NCI-H146 treated with DMSO at 0.1 percent for 48 hours (cell line): Measurements from ENCODE around the gene PPP1R14D.

Experiments used
- DNase-seq: peaks from one replicate; lab custom pipeline; 2025; ENCODE audit not compliant: unreplicated experiment; lab: John Stamatoyannopoulos, UW

PPP1R14D gene

DNA sequence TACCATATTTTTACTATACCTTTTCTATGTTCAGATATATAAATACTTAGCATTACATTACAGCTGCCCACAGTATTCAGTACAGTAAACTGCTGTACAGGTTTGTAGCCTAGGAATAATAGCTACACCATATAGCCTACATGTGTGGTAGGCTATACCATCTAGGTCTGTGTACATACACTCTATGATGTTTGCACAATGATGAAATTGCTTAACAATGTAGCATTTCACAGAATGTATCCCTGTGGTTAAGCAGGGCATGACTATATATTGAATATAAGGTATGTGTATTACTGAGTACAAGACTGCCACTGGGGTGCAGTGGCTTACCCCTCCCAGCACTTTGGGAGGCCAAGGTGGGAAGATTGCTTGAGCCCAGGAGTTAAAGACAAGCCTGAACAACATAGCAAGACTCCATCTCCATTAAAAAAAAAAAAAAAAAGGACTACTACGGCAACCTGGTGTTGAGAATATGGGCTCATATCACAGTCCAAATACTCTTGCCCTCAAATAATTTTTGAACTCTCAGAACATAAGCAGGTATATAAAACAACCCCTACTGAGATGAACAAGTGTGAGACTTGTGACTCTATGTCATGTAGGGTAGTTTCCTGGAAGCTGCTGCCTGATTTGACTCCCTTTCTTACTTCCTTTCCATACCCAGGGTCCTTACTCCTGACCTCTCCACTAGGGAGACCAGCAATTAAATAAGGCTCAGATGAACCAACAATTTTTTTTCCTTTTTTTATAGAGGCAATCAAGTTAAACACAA is 4.8 kb downstream of the PPP1R14D start:
- no peak for DNase-seq

DNA sequence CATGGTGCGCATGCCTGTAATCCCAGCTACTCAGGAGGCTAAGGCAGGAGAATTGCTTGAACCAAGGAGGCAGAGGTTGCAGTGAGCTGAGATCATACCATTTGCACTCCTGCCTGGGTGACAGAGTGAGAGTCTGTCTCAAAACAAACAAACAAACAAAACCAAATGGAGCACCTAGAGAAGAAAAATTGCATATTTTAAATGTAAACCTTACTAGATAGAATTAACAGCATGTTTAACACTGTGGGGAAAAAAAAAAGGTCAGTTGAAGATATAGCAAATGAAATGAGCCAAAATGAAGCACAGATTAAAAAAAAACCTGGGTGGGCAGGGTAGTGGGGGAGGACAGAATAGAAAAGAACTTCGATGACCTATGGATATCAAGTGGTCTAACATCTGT is 7.3 kb downstream of the PPP1R14D start:
- no peak for DNase-seq

DNA sequence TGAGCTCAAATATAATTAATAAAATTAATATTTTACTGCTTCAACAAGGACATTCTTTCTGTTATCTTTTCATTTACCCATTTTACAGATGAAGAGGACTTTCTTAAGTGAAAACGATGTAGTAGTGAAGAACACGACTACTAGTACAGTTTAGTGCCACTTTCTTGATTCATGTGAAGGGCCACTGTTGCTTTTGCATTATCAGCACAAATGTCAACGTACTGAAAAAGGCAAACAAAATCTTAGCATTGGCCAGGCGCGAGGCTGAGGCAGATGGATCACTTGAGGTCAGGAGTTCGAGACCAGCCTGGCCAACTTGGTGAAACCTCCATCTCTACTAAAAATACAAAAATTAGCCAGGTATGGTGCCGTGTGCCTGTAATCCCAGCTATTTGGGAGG is 9.5 kb downstream of the PPP1R14D start:
- no peak for DNase-seq

DNA sequence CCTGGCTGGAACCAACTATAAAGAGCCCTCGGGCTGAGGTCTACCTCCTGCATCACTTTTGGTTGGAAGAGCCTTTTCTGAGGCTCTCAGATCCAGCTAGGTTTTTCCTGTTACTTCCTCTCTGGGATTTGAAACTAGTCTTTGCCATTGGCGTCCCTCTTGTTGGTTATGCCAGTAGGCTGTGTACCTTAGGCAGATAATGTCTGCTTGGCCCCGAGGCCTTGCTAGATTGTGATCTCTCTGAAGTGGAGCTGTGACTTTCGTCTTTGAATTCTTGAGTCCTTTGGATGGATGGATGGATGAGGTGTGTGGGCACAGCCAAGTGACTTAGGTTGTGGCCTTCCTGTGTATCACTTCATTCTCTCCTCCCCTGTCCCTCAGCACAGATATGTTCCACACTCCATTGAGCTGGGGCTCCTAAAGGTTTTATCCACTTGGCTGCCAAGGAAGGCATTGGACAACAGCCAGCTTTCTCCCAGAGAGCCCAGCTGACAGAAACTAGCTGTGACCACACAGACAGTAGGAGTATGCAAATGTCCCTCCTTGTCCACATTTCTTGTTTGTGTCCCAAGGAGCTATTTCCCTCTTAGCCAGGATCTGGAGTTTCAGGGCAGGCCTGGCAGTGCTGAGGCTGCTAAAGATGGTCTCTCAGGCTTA is 13.3 kb downstream of the PPP1R14D start:
- no peak for DNase-seq

DNA sequence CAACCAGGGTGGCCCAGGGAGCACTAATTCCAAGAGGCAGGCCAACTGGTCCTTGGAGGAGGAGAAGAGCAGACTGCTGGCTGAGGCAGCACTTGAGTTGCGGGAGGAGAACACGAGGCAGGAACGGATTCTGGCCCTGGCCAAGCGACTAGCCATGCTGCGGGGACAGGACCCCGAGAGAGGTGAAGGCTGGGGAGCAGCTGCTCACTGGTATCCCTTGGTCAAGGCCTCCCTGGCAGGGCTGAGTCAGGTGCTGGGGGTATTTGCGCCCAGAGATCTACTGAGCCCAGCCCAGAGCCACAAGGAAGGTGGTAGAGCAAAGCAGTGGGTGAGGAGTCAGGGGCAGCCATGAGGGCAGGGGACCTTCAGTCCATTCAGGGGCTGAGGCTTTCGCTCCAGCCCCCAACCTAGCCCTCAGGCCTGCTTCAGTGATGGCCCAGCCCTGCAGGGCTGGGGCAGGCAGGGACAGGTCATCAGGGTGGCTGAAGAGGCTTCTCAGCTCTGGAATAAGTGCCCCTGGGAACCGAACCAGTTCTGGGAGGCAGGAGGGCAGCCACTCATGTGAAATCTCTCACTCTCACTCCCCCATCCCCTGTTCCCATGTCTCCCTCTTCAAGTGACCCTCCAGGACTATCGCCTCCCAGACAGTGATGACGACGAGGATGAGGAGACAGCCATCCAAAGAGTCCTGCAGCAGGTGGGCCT is 15.6 kb downstream of the PPP1R14D start:
- no peak for DNase-seq

DNA sequence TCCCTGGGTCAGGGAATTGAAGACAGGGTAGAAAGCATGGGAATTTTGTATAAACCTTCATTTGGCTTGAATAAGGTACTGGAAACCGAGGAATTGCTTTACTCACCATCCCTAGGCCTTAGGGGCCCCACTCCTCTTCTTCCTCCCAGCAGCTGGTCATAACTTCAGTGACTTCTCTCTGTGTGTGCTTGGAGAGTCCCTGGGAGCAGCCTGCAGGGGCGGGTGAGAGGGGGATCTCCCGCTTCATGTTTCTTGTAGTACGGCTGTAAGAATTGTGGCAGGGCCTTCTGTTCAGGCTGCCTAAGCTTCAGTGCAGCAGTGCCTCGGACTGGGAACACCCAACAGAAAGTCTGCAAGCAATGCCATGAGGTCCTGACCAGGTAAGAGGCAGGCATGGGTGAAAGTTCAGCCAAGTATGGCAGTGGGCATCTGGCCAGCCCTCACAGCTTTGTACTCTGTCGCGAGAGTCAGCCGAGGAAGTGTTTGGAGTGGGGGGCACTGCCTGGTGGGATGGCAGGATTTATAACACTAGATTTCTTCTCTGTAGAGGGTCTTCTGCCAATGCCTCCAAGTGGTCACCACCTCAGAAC is 19.6 kb downstream of the PPP1R14D start:
- no peak for DNase-seq

DNA sequence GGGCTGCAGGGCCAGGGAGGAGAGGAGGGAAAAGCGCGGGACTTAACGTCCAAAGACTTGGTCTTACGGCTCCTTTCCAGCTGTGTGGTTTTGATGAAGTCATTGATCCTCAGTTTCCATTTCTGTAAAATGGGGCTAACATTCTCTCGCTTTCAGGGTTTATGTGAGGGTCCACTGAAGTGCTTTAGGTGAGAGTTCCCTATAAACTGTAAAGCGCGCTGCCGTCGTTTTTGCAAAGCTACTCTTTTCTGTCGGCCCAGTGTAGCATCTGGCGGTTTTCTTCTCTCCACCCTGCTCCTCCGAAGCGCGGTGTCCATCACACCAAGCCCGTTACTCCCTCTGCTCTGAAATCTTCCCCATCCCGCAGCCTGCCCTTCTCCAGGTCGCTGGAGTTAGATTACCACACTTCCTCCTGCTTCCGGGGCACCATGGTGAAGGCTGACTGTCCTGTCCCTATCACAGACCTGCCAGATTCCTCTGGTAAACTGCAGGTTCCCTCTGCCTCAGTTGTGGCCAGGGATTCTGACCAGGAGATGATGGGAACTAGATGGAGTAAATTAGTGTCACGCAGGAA is 20.5 kb downstream of the PPP1R14D start:
- no peak for DNase-seq

DNA sequence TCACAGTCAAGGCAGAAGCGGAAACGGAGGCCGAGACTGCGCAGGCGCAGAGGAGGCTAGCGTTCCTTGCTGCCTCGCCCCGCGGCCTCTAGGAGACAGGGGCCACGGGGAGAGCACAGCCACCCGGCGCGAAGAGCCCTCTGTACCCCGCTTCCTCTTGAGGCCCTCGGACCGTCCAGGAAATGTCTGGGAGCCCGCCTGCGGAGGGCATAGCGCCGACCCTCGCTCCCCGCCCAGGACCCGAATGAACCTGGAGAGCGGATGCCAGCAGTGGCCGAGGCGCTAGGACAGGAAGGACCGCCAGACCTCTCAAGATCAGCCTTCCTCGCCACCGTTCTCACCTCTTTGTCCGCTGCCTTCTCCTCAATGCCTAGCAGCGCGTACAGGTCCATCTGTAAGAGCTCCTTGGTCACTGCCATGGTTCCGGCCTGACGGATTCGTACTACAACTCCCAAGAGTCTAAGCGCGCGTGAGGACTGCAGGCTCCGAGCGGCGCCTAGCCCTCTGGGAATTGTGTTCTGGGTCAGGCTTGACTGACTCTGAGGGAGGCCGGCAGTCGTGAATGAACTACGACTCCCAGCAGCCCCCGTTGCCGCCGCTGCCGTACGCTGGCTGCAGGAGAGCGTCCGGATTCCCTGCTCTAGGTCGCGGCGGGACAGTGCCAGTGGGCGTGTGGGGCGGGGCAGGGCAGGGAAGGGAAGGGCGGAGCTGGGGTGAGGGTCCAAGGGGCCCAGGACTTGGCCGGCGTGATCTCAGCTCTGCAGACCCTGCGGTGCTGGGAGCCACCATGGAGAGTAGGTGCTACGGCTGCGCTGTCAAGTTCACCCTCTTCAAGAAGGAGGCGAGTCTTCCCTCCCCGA is 21.2 kb downstream of the PPP1R14D start, which contains the start of the genes DNAJC17 and ZFYVE19:
Gene DNAJC17 (minus strand): TSS at position 446 of the 860 bp plus-strand sequence. CDS start 27 bp downstream, at position 419.
Gene ZFYVE19 (plus strand): TSS at position 62 of the 860 bp plus-strand sequence. CDS start 501 bp downstream, at position 563.
- peak; percentile 87 for DNase-seq

DNA sequence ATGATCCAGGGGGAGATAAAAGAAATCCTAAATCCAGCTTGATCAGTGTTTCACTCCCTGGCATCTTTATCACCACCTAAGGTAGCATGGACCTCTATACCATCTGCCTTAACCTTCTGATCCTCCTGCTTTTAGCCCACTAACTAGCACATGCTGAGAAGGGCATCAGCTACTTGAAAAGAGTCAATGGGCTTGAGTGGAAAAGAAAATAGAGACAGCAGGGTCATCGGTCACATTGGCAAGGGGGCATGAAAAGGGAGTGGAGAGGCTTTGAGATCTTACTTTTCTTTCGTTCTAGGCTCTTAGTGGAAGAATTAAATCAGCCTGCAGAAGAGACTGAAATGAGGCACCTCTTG is 21.9 kb downstream of the PPP1R14D start:
- DNase-seq = no peak

DNA sequence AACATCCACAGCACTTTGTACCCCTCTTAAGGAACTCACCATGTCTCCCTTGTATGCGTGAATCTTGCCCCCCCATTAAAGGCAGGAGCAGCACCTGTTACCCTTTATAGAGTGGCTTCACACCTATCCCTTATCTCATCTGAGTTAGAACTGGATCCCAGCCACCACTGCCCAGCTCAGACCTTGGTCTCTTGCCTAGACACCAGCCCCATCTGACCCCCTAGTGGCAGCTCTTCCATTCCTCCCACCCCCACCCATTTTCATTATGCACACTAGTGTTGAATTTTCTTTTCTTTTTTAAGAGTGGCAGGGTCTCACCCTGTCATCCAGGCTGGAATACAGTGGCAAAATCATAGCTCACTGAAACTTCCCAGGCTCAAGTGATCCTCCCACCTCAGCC is 24.8 kb downstream of the PPP1R14D start:
- no peak for DNase-seq

DNA sequence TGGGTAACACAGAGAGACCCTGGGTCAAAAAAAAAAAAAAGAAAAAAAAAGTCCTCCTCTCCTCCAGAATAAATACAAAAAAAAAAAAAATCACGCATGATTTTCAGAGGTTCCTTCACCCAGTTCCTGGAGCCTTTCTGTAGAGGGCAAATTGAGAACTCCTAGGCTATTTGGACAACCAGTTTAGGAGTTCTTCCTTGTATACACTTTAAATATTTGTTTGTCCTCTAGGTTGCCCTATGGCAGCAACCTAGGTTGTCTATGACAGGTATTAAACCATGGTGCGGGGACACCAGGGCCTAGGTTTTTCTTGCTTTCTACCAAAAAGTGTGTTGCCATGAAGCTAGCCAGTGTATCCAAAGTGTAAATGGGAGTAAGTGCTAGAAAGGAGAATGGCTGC is 25.4 kb downstream of the PPP1R14D start:
- no peak for DNase-seq

DNA sequence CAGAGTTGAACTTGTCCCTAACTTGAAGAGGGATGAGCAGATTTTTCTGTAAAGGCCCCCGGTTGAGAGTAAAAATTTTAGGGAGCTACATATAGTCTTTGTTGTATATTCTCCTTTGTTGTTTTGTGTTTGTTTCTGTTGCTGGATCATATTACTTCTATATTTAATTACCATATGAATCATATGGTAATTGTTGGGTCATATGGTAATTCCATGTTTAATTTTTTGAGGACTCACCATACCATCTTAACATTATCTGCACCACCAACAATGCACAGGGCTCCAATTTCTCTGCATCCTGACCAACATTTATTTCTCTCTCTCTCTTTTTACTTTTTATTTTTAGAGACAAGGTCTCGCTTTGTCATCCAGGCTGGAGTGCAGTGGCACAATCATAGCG is 29.0 kb downstream of the PPP1R14D start:
- no peak for DNase-seq

DNA sequence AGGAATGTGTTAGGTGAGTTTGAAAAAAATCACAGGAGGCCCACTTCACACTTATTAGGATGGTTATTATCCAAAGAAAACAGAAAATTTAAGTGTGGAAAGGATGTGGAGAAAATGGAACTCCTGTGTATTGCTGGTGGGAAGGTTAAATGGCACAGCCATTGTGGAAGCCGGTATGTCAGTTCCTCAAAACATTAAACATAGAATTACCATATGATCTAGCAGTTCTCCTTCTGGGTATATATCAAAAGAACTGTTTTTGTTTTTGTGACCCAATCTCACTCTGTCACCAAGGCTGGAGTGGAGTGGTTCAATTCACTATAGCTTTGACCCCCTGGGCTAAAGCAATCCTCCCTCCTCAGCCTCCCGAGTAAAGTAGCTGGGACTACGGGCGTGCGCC is 32.0 kb downstream of the PPP1R14D start:
- no peak for DNase-seq

DNA sequence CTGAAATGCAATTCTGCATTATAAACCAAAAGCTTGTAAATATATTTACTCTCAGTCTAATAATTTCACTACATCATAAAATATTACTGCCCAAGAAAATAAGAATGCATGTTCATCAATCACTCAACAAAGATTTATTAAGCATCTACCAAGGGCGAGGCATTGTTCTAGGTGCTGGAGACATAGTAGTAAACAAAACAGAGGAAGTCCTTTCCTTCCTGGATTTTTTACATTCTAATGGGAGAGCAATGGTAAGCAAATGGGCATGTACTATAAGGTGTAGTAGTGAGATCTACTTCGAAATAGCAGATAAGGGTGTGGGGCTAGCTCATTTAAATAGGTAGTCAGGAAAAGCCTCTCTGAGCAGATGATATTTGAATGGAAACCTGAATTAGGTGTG is 32.5 kb downstream of the PPP1R14D start:
- no peak for DNase-seq

DNA sequence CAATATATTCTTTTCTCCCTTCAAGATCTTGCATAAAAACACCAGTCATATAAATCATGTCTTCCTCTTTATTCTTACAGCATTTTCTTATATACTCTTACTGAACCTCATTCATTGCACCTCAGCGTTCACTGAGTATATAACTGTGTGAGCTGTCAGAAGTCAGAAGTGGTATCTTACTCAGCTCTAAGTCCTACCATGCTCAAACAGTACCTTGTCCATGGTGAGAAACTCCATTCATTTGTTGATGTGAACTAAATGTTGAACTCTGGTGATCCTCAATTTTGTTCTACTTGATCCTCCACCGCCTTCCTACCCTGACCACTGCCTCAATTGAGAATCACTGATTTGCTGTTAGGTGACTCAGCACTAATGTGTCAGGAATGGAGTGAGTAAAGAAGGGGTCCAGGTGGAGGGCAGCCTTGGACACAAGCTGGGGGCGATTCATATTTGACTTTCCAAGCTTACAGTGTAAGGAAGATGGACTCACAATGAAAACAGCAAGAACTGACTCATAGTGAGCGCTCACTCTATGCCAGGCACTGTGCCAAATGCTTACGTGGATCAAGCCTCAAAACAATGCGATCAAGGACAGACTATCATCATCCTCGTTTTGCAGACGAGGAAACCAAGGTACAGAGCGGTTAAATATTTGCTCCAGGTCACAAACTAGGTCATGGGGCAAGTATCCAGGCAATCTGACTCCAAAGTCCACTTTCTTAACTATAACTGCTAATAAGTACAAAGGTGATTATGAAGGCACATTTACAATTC is 35.1 kb downstream of the PPP1R14D start:
- no peak for DNase-seq

DNA sequence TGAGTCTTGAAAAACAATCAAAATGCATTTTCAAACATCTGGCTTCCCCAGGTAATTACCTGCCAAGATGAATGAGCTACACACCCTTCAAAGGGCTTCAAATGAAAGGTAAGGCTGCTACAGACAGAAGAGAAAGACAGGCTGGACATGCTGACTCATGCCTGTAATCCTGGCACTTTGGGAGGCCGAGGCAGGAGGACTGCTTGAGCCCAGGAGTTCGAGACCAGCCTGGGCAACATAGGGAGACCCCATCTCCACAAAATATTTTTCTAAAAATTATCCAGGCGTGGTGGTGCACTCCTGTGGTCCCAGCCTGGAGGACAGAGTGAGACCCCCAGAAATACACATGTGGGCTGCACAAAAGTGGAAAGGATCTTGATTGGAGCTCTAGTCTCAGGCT is 36.1 kb downstream of the PPP1R14D start:
- no peak for DNase-seq

DNA sequence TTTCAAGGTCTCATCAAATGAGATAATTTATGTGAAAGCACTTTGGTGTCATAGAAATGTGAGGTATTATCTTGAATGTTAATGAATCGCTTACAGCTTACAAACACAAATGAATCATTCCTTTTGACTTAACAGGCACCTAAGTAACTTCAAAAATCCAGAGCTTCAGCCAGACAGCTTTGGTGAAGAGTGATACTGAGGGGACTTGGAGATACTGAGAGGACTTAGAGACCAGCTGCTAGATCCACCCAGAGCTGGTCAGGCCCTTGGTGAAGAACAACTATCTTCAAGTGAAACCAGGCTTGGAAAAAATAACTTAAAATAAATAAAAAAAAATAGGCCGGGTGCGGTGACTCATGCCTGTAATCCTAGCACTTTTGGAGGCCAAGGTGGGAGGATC is 37.8 kb downstream of the PPP1R14D start:
- no peak for DNase-seq

DNA sequence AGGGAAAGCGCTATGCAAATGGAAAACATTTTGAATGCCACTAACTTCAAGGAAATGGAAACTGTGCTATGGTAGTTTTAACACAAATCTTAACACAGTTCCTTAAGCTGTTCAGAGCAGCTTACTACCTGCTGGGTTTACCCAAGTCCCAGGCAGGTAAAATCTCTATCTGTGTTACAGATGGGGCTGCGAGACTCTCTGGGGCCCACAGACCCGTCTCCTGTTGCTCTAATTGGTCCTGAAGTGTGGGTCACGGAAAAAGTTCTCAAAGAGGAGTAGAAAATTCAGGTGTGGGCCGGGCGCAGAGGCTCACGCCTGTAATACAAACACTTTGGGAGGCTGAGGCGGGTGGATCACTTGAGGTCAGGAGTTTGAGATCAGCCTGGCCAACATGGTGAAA is 38.5 kb downstream of the PPP1R14D start:
- DNase-seq = no peak

DNA sequence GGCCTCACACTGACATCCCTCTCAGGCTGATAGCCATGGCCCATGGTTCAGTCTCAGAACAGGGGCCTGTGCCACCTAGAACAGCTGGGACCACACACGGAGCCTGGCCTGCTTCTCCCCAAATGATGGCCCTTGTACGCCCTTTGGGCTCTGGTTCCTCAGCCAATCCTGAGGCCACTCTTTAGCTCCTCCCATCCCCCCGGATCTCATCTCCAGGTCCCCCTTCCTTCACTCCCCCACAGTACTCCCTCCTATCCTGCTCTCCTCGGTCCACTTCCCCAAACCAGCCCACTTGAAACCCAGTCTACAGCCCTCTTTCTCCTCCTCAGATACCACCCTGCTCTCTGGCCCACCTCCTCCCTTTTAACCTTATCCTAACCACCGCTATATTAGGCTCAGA is 39.4 kb downstream of the PPP1R14D start:
- DNase-seq = no peak

DNA sequence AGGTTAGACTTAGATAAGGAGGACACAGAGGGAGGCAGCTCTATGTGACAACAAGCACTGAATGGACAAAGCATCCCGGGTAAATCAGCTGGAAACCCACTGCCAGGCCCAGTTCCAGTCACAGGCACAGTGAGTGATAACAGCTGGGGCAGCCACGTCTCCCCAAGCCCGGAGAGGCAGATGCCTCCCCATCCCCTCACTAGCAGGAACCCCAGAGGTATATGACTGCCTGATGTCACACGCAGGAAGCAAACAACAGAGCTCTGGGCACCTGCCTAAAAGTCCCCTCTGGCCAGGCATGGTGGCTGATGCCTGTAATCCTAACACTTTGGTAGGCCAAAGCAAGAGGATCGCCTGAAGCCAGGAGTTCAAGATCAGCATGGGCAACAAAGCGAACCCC is 40.5 kb downstream of the PPP1R14D start:
- DNase-seq = no peak
